NCI-H2196 (cell line): ENCODE measurements around the gene TMCO4.
"Not testable (repeated sequence)": the region's sequence is repeated elsewhere in the genome, so short reads cannot be mapped to it uniquely, and the experiment has no call there.

Experiments
- DNase-seq: peaks from one replicate; lab custom pipeline; 2025; ENCODE audit not compliant: unreplicated experiment; lab: John Stamatoyannopoulos, UW

The TMCO4 gene

DNA sequence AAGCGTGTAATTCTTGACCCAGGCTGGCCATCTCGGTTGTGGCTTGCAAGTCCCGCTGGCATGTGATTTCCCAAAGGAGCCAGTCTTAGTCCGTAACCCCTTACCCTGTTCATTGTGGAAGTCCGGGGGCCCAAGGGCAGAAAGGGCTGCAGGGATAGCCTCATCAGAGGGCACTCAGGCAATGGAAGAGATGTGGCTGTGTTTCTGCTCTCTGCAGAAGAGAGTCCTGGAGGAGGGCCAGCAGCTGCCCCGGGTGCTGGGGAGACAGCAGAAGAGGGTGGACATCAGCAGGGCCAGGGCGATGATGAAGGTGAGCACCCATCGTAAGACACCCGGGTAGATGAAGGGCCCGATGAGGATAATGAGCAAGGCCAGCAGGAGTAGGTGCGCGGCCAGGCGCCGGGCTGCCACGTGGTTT, 14.5 kb upstream of the TMCO4 start:
- DNase-seq, result peak; percentile 33

DNA sequence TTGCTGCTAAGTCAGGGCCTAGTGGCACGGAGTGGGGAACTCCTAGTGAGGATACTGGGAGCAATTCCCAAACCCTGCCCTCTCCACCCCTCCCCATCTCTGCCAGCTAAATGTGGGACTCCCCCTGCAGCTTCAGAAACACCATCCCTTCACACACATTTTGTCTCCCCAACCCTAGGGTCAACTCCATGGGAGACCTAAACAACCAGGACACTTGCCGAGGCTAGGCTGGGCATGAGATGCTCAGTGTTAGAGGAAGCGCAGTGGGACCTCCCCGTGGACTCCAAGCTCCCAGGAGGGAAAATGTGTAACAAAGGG, 13.9 kb upstream of the TMCO4 start:
- DNase-seq, result no peak

DNA sequence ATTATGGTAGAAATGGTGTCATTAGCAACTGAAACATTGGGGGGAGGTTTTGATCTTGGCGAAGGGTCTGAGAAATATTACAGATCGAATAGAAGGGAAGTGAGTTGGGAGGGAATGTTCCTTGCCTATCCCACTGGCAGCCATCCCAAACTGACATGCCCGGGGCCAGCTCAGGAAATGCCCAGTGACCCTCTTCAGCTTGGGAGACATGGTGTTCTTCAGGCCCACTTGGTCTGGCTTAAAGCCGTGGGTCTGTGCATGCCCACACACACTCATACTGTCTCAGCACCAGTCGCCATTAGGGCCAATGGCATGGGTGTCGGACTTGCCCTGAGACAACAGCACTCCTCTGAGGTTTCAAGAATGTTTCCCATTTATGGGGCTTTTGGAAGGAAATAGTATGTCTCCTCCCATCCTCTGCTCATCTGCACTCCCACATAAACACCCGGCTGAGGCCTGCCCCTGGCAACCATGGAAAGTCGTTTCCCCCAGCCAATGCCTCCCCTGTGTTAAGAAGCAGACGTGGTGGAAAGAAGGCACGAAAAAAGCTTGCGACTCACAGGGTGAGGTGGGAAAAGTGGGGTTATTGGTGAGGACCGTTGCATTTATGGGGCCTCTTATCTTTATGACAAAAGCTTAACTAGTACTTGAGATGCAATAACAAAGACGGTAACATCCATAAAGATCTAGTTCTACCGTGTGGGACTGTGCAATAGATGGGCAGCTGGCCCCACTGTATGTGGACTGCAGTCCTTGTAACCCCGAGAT, 13.3 kb upstream of the TMCO4 start:
- no peak for DNase-seq

DNA sequence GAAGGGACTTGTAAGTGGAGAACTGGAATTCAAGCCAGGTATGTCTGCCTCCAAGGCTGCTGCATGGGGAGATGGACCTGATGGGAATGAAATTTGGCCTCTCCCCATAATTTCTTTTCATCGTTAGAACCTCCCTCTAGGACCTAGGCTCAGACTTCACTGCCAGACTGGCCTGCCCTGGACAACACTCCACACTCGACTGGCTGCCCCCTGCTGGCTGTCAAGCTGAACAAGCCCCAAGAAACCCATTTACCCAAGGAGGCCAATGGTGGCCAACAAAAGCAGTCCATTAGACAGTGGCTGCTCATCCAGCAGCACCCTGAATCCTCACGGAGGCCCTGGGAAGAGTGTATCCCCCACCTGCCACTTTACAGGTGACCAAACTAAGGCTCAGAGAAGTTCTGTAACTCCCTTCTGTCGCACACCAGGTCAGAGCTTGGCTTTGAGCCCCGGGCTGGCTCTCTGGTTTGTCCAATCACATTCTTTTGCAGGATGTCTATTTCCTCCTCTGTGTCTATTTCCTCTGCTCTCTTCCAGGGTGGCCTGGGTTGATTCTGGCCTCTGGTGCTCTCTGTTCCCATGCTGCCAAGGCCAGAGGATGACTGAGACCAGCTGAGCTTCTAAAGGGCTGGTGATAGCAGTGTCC, 11.6 kb upstream of the TMCO4 start:
- no peak for DNase-seq

DNA sequence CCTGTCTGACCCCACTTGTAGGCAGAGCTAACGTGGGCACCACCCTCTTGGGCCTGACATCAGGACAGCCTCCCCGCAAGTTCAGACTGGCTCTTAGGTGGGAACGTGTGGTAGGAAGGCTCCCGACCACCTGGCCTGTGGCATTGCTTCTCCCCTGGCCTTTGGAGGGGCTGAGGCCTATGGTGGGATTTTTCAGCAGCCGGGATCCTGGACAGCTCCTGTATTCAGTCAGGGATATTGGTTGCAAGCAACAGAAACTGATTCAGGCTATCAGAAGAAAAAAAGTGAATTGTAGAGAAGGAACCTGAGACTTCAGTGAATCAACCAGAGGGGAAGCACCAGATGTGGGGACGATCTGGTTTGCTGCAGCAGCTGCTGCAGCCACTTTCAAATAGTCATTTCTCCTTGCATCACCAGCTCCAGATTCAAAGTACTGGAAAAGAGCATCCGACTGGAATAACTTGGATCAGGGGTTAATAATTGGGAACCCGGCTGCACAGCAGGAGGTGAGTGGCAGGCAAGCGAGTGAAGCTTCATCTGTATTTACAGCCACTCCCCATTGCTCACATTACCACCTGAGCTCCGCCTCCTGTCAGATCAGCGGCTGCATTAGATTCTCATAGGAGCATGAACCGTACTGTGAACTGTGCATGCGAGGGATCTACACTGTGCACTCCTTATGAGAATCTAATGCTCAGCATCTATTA, 9.5 kb upstream of the TMCO4 start:
- DNase-seq, result no peak

DNA sequence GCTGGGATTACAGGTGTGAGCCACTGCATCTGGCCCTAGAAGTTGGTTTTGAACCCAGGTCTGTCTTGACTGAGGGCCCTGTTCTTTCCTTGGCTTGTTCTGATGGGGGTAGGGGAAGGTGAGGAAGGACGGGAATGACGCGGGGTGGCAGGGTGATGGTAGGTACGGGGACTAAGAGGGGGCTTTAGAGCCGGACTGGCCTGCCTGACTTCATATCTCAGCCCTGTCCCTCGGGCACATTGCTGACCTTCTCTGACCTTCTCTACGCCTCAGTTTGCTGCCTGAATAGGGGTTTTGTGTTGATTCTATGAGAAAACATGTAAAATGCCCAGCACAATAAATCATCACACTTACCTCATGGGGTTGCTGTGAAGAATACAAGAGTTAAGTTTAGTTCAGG, 8.6 kb upstream of the TMCO4 start:
- no peak for DNase-seq

DNA sequence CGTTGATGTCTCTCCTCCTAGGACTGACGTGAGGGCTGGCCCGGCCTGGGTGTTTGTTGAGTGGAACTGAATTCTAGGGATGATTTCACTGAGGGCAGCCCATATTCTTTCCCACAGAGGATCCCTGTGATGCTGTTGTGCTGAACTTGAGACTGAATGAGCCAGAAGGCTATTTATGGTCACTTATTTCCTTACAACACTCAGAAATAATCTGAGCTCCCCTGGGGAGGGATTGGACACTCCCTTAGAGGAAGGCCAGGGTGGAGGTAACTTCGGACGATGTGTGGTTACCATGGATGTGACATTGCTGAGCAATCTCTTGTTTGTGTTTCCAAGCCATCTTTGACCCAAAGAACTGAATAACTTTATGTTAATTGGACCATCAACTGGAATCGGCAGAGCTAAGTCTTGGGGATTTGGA, 5.1 kb upstream of the TMCO4 start:
- DNase-seq, result no peak

DNA sequence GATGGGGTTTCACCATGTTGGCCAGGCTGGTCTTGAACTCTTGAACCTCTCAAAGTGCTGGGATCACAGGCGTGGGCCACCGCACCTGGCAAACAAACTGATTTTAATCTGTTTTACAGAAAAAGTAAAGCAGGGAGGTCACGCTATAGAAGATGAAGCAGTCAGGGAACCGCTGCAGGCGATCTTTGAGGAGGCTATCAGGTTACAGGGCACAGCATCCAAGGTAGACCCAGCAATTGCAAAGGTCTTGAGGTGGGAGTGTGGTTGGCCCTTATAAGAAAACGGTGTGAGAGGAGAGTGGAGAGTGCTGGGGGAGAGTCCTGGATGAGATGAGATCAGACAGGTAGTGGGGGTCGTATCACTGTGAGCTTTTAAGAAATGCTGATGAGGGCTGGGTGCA, 2.6 kb upstream of the TMCO4 start:
- DNase-seq, result no peak

DNA sequence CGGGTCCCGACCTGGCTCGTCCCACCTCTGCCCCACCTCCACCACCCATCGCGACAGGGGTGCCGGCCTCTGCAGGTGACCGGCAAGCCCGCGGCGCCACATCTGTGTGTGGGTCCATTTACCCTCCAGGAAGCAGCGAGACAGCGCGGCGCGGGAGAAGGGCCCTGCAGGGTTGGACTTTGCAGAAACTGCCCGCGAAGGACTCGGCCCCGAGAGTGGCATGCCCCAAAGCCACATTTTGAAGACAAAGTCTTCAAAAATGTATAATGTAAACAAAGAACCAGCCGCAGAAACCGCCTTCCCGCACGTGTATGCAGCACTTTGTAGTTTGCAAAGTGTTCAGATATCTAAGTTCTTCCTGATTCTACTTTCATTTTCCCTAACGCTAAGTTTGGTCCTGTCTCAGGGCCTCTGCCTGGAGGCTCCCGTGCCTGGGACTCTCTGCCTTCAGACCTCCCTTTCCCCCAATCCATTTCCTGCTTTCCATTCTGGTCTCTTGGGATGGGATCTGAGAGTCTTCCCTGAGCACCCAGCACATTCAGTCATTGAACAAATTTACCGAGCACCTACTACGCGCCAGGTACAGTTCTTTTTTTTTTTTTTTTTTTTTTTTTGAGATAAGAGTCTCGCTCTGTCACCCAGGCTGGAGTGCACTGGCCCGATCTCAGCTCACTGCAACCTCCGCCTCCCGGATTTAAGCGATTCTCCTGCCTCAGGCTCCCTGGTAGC, 524 bp upstream of the TMCO4 start:
- peak; percentile 47 for DNase-seq

DNA sequence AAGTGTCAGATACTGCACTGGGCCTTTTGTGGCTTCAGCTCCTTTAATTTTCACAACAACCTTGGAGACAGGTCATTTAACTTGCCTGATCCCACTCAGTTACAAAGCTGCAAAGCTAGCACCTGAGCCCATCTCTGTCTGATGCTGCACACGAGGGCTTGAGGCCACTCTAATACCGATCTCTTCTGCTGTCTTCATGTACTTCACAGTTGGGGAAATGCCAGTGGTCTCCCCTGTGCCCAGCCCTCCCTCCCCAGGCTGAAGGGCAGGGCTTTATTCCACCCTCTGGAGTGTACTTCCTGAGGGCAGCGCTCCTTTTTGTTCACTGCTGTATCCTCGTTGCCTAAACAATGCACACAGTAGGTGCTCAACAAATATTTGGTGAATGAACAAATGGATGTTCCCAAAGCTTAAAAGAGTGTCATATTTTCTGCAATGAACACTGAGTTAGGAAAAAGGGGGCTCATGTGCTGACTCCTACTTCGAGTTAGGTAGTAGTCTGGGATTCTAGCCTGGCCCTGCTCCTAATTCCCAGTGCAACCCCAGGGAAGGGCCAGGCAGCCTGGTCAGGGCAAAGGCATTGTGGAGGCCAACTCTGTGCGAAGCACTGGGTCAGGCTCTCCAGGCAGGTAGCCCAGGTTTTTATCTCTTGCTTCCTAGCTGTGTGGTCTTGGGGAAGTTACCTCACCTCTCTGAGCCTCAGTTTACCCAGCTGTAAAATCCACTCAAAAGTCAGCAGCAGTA, 1.1 kb downstream of the TMCO4 start:
- DNase-seq, result no peak

DNA sequence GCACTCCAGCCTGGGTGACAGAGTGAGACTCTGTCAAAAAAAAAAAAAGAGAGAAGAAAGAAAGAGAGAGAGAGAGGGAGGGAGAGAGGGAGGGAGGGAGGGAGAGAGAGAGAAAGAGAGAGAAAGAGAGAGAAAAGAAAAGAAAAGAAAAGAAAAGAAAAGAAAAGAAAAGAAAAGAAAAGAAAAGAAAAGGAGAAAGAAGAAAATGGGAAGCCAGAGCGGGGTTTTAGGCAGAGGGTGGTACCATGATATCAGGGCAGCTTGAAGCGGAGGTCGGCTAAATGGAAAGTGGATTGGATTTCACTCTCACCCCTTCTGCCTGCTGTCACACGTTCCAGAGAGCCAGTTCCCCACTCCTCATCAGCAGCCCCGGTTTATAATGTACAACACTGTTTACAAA, 1.9 kb downstream of the TMCO4 start:
- DNase-seq, result no peak

DNA sequence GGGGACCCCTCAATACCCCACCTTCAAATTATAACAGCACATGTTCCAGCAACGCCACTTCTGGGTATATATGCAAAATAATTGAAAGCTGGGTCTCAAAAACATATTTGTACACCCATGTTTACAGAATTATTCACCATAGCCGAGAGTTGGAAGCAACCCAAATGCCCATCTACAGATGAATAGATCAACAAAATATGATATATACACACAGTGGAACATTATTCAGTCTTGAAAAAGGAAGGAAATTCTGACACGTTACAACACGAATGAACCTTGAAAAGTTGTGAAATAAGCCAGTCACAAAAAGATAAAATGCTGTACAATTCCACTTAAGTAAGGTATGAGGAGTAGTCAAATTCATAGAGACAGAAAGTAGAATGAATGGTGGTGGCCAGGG, 5.1 kb downstream of the TMCO4 start:
- DNase-seq, result no peak

DNA sequence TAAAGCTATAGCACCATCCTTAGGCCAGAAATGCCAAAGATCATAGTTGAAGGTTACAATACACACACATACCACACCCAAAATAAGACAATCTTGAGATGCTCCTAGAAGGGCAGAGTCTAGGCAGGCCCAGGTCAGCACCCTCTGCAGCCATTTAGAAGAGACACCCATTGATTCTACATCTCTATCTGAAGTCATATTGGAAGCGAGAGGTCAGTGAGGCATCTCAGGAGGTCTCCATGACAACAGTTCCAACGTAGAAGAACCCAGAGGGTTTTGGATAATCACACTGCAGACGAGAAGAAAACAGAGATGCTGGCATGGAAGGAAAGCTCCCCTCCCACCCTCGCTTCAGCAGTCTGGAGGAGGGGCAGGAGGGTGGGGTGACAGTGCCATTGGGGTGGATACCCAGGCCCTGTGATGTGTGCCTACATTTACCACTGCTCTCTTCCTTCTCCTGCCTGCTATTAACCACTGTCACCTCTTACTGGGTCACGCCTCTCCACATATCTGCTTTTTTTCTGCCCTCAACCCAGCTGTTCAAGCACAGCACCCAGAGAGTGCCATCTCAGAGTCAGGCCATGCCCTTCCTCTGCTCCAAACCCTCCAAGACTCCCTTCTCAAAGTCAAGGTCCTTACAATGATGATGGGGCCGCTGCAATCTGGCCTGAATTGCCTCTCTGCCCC, 6.2 kb downstream of the TMCO4 start:
- DNase-seq, result no peak

DNA sequence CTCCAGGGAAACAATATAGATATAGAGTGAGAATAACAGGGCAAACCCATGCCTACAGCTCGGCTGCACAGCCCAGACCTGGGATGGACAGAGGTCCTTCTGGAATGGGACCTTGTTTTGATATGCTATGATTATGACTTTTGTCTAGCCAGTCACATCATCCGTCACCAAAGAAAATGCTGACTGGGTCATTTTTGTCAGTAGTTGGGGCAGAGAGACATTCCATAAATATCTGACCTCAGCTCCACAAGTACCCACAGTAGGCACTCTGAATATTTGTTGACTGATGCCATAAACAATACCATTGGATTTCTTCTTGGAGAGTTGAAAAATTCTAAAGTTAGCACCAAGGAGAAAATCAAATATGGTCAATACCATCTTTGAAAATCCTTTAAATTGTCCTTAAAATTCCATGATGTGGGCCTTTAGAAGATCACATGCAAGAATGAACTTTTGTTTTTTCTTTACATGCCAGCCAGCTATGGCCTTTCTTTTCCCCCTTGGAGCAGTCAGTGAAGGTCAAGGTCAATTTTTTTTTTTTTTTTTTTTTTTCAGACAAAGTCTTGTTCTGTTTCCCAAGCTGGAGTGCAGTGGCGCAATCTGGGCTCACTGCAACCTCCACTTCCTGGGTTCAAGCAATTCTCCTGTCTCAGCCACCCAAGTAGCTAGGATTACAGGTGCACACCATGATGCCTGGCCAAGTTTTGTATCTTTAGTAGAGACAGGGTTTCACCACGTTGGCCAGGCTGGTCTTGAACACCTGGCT, 7.3 kb downstream of the TMCO4 start:
- no peak for DNase-seq

DNA sequence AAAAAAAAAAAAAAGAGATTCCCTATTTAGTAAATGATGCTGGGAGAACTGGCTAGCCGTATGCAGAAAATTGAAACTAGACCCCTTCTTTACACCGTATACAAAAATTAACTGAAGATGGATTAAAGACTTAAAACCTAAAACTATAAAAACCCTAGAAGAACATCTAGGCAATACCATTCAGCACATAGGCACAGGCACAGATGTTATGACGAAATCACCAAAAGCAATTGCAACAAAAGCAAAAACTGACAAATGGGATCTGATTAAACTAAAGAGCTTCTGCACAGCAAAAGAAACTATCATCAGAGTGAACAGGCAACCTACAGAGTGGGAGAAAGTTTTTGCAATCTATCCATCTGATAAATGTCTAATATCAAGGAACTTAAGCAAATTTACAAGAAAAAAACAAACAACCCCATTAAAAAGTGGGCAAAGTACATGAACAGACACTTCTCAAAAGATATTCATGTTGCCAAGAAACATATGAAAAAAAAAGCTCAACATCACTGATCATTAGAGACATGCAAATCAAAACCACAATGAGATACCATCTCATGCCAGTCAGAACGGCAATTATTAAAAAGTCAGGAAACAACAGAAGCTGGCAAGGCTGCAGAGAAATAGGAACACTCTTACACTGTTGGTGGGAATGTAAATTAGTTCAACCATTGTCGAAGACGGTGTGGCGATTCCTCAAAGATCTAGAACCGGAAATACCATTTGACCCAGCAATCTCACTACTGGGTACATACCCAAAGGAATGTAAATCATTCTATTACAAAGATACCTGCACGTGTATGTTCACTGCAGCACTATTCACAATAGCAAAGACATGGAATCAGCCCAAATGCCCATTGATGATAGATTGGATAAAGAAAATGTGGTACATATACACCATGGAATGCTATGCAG, 9.4 kb downstream of the TMCO4 start:
- DNase-seq, result not testable (repeated sequence)

DNA sequence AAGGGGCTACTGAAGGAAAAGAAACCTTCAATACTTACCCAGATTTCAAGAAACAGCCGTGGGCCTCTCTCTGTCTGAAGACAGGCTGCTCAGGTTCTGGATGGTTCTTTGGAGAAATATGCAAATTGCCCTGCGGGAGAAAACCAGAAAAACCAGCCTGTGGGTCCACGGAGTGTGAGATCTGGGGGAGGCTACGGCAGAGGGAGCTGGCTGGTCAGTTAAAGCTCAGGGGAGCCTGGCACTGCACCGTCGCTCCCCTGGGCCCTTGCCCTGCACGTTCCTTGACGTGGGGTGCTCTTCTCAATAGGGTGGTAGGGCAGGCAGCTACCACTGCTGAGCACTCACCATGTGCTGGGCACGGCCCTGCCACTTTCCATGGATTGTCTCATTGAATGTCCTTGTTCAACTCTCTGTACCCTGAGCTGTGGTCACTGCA, 12.7 kb downstream of the TMCO4 start:
- no peak for DNase-seq

DNA sequence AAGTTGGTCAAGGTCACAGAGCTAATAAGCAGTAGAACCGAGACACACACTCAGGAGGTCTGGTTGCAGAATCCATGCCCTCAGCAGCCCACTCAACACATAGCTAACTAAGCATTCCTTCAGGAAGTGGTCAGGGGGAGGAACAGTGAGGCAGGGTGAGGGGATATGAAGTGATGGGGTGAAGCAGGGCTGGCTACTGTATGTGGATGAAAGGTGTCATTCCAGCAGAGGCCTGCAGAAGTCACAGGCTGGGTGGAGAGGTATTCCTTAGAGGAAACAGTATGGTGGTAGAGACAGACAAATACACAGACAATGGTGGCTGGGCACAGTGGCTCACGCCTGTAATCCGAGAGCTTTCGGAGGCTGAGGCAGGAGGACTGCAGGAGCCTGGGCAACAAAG, 14.1 kb downstream of the TMCO4 start:
- no peak for DNase-seq

DNA sequence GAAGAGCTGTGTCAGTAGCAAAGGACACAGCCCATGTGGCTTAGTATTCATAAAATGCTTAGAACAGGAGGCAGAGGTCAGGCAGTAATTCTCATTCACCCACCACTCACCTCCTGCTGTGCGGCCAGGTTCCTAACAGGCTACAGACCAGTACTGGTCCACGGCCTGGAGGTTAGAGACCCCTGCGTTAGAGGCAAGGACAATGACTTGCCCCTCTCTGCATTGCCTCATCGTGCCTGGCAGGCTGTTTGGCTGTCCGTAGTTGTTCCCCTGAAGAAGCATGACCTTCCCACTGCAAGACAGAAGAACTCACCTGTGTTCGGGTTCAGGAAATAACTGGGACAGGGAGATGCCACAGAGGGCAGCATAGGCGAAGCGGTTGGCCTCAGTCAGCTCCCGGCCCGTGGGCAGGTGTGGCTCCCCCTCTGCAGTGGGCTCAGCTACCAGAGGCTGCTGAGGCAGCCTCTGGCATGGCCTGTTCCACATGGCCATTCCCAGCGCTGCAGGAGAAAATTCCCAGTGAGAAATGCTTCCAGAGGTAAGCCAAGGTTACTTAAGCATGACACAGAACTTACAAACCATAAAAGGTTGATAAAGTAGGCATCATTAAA, 19.3 kb downstream of the TMCO4 start:
- DNase-seq, result no peak
